Measurements from ENCODE around the gene DCLK1.

The DCLK1 gene

DNA sequence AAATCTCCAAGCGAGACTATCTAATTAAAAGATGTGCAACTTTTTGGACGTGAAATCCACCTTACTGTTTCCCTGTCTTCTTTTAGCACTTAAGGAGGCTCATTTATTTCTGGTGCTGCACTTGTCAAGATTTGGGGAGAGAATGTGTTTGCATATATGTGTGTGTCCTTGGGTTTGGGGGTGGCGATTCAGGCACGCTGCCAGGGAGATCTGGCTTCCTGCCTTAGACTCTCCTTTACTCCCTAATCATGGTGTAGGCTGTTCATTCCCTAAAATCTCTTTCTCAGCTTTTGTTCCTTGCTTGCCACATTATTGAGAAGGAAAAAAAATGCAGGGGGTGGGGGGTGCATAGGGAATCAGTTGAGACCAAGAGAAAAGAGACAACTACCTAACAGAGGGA is 271.2 kb downstream of the DCLK1 start:
- DNase-seq (ENCODE audit: low spot score): no peak

DNA sequence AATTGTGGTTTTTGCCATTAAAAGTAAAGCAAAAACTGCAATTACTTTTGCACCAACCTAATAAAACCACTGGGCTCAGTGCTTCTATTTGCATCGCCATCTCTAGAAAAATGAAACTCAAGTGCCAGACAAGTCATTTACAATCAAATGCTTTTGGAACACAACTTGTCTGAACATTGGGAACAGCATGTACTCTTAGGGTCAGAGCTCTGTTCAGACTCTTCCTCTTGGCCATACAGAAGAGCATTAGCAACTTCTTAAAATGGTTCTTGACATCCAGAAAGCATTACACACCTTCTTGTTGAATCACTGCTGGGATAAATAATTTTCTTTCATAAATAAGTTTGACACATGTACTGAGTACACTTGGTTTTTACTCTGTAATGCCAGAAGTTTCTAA is 272.5 kb downstream of the DCLK1 start:
- DNase-seq (ENCODE audit: low spot score): no peak

DNA sequence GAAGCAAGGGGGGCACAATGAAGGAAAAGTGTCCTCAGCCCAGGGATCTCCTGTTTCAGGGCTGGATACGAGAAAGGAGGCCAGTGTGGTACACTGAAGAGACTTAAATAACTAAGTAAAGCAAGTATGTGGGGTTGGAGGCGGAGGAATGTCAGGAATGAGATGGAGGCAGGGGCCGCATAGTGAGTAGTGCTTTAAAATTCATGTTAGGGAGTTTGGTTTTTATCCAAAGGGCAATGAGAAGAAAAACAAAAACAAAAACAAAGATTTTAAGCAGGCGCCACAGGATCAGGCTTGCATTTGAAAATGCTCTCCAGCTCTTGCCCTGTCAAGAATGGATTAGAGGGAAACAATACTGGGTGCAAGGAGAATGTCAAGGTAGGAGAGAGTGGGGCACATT is 273.4 kb downstream of the DCLK1 start:
- no peak for DNase-seq (ENCODE audit: low spot score)

DNA sequence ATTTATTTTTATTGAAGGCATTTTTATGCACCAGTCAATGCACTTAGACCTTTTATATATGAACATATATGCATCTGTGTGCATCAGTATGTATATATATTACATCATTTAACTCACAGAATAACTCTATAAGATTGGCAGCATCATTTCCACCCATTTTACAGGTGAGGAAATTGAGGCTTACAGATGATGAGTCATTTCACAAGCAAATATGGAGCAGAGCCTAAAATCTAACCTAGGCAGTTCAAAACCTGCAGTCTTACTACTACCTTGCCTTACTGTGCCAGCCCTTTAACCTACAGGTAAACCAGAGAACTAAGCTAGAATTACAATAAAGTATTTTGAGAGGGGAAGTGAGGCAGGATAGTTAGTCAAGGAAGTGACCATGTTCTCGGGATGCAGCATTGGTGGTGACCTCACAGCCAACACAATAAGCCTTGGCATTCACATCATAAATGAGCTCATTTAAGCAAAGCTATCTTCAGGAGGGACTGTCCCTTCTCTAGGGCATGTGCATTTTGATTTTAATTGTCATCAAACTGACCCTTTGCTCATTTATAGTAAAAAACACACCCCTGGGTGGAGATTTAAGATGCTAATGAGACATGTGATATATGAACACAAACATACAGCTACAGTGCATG is 274.3 kb downstream of the DCLK1 start:
- DNase-seq (ENCODE audit: low spot score): no peak

DNA sequence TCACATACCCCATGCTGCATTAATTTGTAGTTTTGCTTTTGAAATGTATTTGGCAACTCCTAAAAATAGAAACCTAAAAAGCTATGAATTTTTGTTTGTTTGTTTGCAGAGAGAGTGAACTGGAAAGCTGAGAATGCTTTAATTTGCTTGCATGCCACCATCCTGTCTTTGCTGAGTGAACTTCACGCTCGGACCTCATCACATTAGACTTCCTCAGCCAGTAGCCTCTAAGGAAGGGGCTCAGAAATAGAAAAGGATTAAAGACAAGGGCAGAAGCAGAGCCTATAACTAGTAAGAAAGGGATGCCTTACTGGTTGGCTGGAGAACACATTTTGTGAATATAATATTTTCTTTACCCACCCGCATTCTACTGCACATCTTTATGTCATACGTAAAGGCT is 275.1 kb downstream of the DCLK1 start:
- DNase-seq (ENCODE audit: low spot score): no peak

DNA sequence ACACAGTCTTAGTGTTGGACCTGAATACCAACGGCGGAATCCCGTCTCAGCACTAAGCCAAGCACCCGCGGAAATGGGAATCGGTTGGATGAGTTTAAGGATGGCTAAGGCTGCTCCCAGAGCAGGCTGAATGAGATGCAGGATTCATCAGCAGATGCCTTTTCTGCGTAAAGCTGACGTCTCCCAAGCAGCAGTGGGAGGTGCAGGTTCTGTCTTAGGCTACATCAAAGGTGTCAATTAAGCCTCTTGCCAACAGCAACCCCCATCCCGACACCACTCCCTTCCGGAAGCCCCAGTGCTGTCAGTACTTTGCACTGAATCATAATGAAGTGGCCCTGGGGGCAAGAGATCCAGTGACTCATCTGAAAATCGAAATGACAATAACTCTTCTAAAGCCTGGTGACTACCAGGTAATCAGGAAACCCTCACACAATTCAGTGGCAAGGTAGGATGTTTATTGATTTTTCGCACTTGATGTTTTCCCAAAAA is 275.6 kb downstream of the DCLK1 start:
- DNase-seq (ENCODE audit: low spot score): no peak

DNA sequence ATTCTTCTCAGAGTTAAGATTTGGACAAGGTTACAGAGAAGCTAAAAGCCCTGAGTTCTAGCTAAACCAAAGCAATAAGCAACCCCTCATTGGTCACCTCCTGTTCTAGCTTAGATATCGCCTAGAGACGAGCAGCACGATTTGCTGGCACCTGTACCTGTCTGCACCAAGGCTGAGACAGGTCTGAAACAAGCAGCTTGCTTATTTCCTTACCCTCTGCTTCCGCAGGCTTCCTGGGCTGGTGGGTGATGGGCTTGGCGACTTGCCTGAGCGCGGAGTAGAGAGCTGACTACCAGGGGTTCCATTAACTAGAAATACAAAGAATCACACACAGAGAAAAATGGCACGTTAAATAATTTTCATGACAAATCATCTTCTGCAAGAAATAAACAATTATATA is 276.9 kb downstream of the DCLK1 start:
- no peak for DNase-seq (ENCODE audit: low spot score)

DNA sequence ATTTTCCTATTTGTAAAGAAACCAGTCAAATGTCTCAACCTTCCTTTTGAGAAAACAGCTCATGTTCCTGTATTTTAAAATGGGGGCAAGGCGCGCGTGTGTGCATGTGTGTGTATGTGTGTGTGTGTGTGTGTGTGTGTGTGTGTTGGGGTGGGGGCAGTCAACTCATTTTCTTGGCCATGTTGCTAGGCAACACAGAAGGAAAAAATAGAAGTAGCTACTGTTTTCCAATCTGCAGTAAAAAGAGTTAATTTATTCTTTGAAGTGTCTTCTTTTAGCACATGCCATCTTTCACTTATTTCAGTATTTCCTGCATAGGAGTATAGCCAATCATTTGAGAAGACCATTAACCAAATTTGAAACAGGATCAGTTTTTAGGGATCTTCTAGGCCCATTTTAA is 279.3 kb downstream of the DCLK1 start:
- DNase-seq (ENCODE audit: low spot score): no peak

DNA sequence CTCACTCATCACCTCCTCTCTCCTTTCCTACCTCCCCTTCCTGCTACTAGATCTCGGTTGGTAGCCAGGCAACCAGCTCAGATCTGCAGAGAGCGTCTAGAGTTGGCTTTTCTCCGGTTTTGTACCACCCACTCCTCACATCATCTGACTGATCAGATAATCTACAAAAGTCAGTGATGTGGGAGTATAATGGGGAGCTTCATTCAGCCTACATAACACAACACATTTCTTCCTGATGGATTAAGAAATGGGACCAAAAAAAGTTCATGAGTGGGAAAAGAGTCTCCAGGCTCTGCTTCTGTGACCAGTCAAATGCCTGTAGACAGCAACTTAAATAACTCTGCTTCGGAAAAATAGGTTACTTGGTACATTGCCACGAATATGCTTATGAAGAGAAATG is 279.8 kb downstream of the DCLK1 start:
- DNase-seq (ENCODE audit: low spot score): no peak

DNA sequence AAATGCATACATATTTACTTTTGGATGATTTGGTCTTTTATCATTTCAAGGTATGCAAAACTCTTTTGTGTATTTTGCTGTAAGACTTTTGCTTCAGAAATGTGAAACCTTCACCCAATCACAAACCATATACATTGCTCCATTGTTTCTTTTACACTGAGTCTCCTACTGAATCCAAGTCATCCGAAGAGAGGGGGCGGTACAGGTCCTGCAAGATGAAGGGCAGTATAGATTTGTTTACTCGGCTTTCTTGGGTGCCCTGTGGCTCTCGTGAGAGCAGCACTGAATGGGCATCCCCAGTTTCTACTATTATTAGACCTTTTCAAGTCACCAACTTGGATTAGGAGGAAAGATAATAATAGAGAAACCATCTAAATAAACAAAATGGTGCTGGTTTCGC is 280.6 kb downstream of the DCLK1 start:
- DNase-seq (ENCODE audit: low spot score): no peak

DNA sequence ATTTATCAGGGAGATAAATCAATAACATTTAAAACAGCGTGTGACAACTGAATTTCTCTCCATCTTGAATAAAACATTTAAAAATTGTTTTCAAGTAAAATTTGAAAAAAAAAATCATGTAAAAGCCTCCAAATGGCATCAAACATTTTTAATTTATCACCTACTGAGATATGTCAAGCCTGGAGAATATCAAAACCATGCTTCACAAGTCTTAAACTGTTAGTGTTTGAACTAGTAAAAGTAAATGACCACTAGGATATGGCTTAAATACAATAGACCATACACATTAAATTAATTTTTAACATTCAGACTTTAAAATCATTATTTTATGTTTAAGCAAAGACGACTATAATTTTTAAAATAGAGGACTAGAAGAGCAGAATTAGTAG is 281.9 kb downstream of the DCLK1 start:
- no peak for DNase-seq (ENCODE audit: low spot score)

DNA sequence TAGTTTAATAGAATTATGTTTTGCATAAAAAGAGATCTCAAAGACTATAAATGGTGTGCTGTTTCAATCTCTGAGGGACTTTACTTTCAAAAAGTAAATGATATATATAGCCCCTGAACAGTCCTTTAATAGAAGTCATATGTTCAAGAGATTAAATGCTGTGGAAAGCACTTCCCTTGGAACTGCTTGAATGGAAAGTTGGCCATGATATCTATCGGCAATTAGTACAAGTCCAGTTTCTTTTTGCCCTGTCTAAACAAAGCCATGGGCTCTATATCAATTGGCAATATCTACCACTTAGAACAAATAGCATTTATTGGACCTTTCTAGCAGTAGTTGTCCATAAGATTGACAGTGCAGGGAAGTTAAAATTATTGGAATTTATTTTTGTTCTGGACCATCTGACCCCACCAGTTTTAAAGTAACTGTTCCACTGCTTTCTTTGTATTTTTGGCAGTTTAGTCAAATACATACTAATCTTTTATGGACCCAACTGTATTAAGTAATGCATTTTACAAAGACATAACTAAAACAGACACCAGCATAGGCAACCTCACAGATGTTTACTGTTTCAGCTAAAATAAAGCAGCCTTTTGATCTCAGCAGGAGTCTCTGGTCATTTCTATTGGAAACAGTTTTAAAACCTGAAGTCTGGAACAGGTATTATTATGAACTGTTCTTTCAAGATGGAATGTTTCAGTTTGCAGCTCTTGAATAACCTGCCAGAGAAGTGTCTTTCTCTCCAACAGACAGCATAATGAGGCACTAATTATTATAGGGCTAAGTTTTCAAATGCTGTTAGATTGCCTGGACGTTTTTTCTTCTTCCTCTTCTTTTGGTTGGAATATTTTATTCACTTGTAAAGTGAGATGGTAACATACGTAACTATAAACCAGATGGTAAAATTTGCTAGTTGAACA is 282.6 kb downstream of the DCLK1 start:
- no peak for DNase-seq (ENCODE audit: low spot score)

DNA sequence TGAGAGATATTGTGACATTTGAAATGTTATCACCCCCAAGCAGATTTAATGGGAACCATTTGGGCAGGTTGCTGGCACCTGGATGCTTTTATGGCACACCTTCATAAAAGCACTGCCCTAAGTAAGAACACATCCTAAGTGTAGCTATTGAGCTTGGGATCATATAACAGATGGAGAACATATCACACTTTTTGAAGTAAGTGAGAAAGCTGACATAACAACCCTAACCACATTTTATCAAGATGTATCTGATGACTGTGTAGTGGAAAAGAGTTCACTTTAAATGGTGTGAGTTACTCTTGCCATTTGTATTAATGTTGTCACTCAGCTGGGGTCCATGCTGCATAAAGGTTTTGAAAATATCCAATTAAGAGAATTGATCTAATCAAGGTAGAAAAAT is 287.9 kb downstream of the DCLK1 start:
- DNase-seq (ENCODE audit: low spot score): no peak

DNA sequence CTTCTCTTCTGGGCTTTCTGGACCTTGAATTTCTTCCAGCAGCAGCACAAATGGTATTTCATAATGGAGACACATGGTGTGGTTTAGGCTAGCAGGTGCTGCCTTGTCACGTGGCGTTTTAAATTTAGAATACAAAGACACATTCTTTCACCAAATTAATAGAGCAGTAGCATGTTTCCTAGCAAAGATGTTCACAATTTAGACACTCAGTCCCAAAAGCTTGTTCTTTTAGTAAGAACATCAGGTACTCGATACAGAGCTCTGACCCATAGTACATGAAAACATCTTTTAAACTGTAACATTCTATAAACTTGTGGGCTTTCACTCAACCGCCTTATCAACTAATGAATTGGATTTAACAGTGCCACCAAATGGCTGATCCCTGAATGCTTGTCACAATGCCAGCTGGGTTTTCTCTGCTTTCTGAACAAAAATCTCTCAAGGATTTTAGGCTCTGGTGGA is 290.1 kb downstream of the DCLK1 start:
- no peak for DNase-seq (ENCODE audit: low spot score)

DNA sequence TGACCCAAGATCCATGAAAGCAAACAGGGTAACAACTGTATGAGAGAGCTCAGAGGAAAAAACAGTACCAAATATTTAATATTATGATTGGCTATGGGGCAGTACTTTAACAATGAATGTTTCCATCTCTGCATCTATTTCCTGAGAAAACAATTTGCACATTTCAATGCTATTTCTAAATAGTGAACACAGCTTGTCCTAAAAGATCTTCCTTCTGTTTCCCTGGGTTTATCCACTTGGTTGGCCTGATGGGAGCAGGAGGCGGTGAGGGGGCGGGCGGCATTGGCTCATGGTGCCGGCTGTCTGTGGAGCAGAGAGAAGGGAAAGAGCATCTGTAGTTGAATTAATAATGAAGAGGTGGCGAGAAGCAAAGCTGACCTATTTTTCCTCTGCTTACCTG is 291.4 kb downstream of the DCLK1 start:
- no peak for DNase-seq (ENCODE audit: low spot score)

DNA sequence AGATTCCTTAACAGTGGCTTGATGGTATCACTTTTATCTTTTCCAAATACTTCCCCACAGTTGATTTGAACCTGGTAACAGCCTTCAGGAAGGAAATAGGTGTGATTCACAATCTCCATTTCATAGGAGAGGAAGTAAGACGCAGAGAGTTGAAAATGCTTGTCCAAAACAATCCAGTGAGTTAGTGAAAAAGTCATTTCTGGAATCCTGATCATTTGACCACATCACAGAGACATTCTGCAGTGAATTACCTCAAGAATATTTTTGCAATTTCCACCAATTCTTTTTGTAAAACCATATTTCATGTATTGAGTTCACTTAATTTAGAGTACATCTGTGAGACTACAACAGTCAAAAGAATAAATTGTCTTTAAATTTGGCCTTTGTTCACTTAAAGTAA is 292.8 kb downstream of the DCLK1 start:
- DNase-seq (ENCODE audit: low spot score): no peak

DNA sequence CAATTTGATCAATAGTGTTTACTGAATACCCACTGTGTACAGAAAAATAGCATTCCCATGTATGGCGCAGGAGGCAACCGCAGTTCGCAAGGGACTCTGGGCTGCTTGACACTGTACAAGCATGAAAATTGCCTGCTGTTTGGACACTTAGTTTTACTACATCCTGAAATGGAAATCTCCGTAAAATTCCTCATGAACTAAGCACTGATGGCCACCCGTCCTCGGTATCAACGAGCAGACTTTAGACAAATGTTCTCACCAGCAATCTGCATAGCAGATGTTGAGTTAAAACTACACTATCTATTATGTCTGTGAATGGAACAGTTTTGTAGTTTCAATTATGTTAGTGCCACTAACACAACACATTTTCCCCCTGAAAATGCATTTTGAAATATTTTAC is 294.7 kb downstream of the DCLK1 start:
- DNase-seq (ENCODE audit: low spot score): no peak

DNA sequence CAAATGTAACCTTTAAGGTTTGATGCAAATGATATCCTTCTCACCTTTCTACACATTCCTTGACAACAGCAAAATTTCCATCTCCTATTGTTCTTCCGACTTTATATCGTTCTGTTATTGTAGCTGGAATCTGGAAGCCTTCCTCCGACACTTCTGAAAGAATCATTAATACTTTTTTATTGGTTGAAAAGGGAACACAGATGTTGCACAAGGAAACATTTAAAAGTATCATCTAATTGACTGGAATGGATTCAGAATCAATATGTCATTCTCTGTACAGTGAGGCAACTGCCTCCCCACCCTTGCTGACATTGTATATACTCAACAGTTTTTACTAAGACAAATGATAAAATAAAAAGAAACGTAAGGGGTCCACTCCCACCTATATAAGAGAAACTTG is 295.2 kb downstream of the DCLK1 start:
- DNase-seq (ENCODE audit: low spot score): no peak

DNA sequence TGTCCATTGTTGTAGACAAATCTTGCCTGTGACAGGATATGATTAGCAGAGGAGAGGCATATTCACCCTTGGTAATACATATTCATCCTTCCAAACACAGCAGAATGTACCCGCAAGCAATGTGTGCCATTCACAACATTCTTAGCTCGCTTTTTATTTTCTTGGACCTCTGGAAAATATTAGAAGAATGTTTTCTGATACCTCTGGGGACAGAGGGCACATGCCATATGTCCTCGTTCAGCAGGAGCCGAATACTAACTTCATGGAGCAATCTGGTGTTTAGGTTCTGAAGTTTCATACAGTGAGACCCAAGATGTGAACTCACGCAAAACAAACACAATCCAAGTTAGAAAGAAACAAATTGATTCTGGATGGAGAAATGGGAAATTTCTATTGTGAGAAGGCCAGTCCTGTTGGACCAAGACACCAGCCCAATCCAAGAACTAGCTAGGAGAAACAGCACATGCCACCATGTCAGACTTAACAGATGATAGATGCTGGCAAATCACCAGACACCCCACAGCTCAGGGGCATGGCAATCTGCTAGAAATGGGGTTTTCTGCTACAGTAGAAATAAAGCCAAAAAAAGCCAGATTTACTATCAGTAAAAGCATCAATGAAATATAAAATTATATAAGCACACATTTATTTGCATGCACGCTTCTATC is 297.4 kb downstream of the DCLK1 start:
- no peak for DNase-seq (ENCODE audit: low spot score)

DNA sequence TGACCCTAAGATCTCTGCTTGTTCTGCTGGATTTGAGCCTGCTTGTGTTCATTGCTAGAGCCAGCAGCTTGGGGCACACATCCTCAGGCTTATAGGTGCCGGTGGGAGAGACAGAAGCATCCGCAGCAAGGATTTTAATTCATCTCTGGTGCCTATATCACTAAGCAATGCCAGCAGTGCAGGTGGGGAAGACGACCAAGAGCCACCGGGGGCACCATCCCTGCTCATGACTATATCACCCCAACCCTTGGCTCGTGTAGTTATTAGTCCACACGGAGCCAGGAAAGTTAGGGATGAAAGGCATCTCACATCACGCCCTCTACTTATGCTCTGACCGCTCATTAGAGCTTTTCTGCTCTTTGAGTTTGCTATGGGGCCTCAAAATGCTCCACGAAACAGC is 298.2 kb downstream of the DCLK1 start:
- DNase-seq (ENCODE audit: low spot score): no peak

DNA sequence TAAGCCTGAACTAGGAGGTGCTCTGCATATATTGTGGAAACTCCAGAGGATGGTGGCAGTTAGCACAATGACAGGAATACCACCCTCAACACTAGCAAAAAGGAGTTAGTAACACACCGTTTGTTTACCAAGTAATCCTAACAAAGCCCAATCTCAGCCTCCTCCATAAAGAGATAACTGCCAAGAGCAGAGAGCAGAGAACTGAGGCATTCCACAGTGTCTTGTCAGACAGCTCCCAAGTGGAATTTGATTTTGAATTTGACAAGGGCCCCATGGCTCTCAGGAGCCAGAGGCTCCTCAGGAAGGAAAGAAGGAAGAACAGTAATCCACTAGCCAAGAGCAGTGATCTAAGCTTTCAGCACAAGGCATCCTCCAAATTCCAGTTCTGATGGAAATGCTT is 298.6 kb downstream of the DCLK1 start:
- no peak for DNase-seq (ENCODE audit: low spot score)

DNA sequence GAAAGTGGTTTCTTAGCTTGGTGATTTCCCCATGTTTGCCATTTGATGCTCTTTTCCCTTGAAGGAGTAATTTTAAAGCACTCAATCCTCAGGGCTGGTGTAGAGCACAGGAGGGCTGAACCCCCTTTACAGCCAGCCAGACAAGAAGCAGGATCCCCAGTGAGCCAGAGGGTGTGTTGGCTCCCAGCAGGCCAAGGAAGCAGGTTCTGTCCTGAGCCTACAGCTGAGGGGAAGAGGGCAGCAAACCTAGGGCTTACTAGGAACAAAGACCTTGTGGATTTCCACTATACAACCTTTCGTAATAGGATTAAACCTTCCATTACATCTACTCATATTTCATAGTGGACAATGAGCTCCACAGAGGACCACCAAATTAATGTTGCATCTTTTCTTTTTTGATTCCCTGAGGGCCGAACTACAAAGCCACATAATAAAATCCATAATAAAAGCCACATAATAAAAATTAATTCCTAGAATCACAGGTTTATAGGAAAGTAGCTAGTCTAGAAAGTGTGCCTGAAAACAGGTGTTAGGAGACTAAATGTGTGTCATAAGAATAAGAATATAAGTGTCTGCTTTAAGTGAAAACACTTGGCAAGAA is 300.2 kb downstream of the DCLK1 start:
- no peak for DNase-seq (ENCODE audit: low spot score)

All from left forelimb (tissue), 1 donor.